Measurements from ENCODE around the gene CCDC74B. TPM values are rescaled to one million over a fixed set of nuclear protein-coding genes. Genes with fewer than 3 reads are reported as not detected.
A peak's percentile ranks its signal among the peaks of the same experiment; 100 is the strongest.
"Not testable (repeated sequence)": the region's sequence is repeated elsewhere in the genome, so short reads cannot be mapped to it uniquely, and the experiment has no call there.

Gene CCDC74B
- total RNA-seq, 2 experiments from 2014 or later, result 3.2 to 3.3 TPM

DNA sequence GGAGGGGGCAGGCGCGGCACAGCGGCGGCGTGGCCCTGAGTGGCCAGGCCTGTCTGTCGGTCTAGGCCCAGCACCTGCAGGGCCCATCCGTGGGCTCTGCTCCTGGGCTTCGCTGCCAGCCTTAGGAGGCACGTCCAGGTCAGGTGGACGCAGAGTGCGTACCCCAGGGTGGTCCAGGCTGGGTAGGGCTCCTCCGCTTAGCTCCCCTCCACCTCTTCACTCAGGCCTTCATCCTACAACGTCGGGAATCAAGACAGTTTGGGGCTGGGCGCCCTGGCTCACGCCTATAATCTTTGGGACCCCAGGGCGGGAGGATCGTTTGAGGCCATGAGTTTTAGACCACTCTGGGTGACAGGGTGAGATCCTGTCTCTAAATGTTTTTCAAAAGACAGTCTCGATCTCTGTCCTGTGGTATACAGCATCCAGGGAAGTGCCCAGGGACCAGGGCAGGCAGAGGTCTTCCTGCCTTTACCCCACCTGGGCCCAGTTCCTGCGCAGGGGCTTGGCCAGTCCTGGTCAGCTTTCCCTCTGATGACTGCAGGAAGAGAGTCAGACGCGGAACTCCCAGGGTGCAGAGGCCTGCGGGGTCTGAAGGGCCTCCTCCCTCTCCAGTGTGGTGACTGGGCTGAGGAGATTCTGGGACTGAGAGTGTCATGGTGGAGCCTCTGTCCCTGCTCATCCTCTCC is 38.1 kb upstream of the CCDC74B start:
- H3K9me3 Mint-ChIP-seq, H3K27me3 Mint-ChIP-seq, DNase-seq, POLR2A ChIA-PET: not testable (repeated sequence)
- Mint-ChIP-seq H3K27ac (peak overlapping the region; percentile 67), H3K4me3 (peak overlapping the region; percentile 79), H3K36me3 (peaks cover 12% of the 10 kb centered on the region), H3K4me1 (ENCODE audit: low read depth) (peaks cover 19% of the 10 kb centered on the region)
- CTCF ChIA-PET, result interaction anchor here (0.6 to 3.2 kb wide), 5 partner anchors 151 to 615 kb away, joined by 3 to 26 read pairs (median 3); partner anchors contain the start of gene IMP4
- intact Hi-C loops (cut with micrococcal nuclease), result loop anchor here (1.0 to 5.0 kb wide), 7 partner anchors 36 to 909 kb away; partner anchors contain the start of genes CCDC74B, FAM168B, GPR148 and IMP4

DNA sequence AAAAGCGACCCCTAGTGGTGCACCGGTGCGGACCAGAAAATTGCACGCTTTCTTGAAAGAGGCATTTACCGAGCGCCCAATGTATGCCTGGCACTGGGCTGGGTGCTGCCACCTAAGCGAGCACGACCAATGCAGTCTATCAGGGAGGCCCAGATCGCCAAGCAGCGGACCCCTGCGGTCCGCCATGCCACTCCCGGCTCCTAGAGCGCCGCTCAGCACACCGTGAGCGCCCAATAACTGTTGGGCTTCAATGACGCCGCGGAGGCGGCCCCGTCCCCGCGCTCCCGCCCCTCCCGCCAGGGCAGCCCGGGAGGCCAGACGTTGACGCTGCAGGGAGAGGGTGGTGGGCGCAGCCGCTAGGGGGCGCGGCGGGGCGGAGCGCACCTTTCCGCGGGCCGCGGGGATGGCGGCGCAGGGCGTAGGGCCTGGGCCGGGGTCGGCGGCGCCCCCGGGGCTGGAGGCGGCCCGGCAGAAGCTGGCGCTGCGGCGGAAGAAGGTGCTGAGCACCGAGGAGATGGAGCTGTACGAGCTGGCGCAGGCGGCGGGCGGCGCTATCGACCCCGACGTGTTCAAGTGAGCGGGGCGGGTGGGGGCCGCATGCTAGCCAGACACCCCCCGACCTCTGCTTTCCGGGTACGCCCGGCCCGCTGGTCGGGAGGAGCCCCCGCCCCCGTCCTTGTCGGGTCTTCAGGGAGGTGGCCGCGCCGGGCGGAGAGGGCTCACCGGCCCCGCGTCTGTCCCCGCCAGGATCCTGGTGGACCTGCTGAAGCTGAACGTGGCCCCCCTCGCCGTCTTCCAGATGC is 37.2 kb upstream of the CCDC74B start, which contains the start of gene MZT2B:
MZT2B (plus strand) TSS at position 383 of the 803 bp plus-strand sequence; CDS start at position 404, 21 bp downstream.
- DNase-seq, result peak; percentile 93
- H3K9me3 Mint-ChIP-seq, H3K27me3 Mint-ChIP-seq: not testable (repeated sequence)
- ChIA-PET CTCF (interaction anchor here (0.6 to 3.2 kb wide), 9 partner anchors 149 to 1347 kb away, joined by 3 to 26 read pairs (median 3); partner anchors contain the start of gene IMP4), POLR2A (interaction anchor here (1.0 to 1.8 kb wide), 3 partner anchors 155 to 189 kb away, joined by 3 to 20 read pairs (median 3); partner anchors contain the start of gene IMP4)
- Mint-ChIP-seq H3K4me3 (peak within 1 kb of the TSS; percentile 92), H3K36me3 (peaks cover 12% of the 10 kb centered on the region), H3K27ac (peak within 1 kb of the TSS; percentile 94), H3K4me1 (ENCODE audit: low read depth) (peaks cover 23% of the 10 kb centered on the region)
- intact Hi-C loops (cut with micrococcal nuclease), result loop anchor here (1.0 to 5.0 kb wide), 7 partner anchors 35 to 910 kb away; partner anchors contain the start of genes CCDC74B, FAM168B, GPR148 and IMP4

DNA sequence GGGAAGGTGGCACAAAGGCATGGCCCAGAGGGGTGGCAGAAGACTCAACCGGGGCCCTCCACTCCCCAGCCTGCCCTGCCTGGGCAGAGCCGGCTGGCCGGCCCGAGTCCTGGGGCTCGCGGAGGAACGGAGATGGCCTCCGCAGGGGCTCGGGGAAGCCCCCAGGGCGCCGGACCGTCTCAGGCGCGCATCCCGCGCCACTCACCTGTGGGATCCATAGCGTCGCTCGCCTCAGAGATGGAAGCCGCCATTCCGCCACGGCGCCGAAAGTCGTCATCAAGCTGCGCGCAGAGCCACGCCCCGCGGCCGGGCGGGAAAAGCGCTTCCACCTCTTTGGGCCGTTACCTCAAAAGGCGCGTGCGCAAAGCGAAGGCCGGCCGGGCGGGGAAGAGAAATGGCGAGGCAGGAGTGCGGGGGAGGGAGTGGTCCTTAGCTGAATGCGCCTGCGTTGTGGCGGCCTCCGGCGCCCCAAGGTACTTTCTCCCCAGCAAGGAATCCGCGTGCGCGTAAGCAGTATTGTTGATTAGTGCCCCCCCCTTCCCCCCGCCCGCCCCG is 36.5 kb upstream of the CCDC74B start, which contains the start of gene SMPD4:
SMPD4 (minus strand) TSS at position 278 of the 555 bp plus-strand sequence. CDS start 5,010 bp downstream, outside the sequence.
- ChIA-PET CTCF (interaction anchor here (0.6 to 3.2 kb wide), 9 partner anchors 11 to 1347 kb away, joined by 3 to 26 read pairs (median 3); partner anchors contain the start of gene IMP4), POLR2A (interaction anchor here (0.8 to 1.8 kb wide), 4 partner anchors 11 to 189 kb away, joined by 3 to 20 read pairs (median 3); partner anchors contain the start of gene IMP4)
- intact Hi-C loops (cut with micrococcal nuclease), result loop anchor here (5.0 kb wide), 3 partner anchors 34 to 911 kb away; partner anchors contain the start of genes CCDC74B, FAM168B and GPR148
- Mint-ChIP-seq H3K36me3 (peaks cover 10% of the 10 kb centered on the region), H3K9me3 (no peaks in the 10 kb centered on the region), H3K4me3 (peak within 1 kb of the TSS; percentile 92), H3K4me1 (ENCODE audit: low read depth) (peaks cover 23% of the 10 kb centered on the region), H3K27me3 (no peaks in the 10 kb centered on the region), H3K27ac (peak within 1 kb of the TSS; percentile 94)
- peak; percentile 98 for DNase-seq

DNA sequence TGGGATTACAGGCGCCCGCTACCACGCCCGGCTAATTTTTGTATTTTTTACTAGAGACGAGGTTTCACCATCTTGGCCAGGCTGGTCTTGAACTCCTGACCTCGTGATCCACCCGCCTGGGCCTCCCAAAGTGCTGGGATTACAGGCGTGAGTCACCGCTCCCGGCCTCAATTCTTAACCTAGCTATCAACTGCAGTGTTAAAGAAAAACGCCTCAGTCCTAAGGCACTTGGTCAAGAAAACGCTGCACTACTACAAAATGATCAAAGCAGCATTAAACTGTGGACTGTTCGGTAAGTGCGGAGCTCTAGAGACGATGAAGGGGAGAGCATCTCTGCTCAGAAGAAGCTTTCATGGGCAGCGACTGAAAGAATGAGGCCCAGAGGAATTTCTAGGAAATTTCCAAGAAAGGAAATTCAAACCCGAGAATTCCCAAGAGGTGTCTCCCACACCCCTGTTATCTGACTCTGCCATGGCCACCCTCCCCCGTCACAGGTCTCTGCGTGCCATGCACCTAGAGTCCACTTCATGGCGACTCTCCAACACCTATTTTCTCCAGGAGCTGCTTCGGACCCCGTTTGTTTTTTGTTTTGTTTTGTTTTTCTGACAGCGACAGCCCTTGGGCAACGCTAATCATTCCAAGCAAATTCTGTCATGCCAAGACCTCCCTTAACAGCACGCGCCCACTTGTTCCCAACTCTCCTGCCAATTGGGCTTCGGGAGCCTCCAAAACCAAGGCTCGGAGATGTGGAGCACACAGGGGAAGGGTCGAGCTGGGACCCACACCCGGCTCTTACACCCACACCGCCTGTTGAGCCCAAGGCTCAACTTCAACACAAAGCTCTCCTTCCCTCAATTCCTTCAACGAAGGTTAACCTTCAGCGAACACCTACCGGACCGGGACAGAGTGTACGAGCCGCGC is 35.8 kb upstream of the CCDC74B start:
- not testable (repeated sequence) for DNase-seq, H3K27me3 Mint-ChIP-seq, H3K36me3 Mint-ChIP-seq, H3K9me3 Mint-ChIP-seq
- H3K4me3 Mint-ChIP-seq, result peak overlapping the region; percentile 92
- CTCF ChIA-PET, result interaction anchor here (0.6 to 3.2 kb wide), 10 partner anchors 10 to 644 kb away, joined by 3 to 26 read pairs (median 3); partner anchors contain the start of gene IMP4
- peak overlapping the region; percentile 94 for H3K27ac Mint-ChIP-seq
- peaks cover 21% of the 10 kb centered on the region for H3K4me1 Mint-ChIP-seq (ENCODE audit: low read depth)
- POLR2A ChIA-PET, result interaction anchor here (0.8 to 1.8 kb wide), 4 partner anchors 10 to 190 kb away, joined by 3 to 20 read pairs (median 3); partner anchors contain the start of gene IMP4
- intact Hi-C loops (cut with micrococcal nuclease), result loop anchor here (5.0 kb wide), 3 partner anchors 33 to 912 kb away; partner anchors contain the start of genes CCDC74B, FAM168B and GPR148

DNA sequence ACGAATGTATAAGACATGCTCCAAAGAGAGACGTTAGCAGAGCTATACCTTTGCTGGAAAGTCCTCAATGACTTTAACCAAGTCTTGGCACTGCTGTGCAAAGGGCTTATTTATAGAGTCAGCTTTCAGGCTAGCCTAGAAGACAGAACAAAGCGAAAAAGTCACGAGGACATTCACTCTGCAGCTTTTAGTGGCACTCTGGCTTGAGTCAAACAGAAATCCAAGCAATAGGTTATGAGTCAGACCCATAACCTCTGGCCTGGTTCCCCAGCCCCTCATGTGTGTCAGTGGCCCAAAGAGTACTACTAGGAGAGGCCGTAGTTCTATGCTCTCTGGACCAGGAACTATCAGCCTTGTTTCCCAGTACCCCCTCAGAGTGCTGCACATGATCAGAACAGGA is 30.0 kb upstream of the CCDC74B start:
- H3K27ac Mint-ChIP-seq; H3K9me3 Mint-ChIP-seq; DNase-seq; H3K4me3 Mint-ChIP-seq; CTCF ChIA-PET; intact Hi-C loops (cut with micrococcal nuclease); H3K27me3 Mint-ChIP-seq: not testable (repeated sequence)
- H3K4me1 Mint-ChIP-seq (ENCODE audit: low read depth), result peaks cover 10% of the 10 kb centered on the region
- H3K36me3 Mint-ChIP-seq, result peaks cover 28% of the 10 kb centered on the region
- POLR2A ChIA-PET, result interaction anchor here (1.1 kb wide), 1 partner anchor 168 kb away, joined by 3 read pairs; the partner anchor contains the start of gene IMP4

DNA sequence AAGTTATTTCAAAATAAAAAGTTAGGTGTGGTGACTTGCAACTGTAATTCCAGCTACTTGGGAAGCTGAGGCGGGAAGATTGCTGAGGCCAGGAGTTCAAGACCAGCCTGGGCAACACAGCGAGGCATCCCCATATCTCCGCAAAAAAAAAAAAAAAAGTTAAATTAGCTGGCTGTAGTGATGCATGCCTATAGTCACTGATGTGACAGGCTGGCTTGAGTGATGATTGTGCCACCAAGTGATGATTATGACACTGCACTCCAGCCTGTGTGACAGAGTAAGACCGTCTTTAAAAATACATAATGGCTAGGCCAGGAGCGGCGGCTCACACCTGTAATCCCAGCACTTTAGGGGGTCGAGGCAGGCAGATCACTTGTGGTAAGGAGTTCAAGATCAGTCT is 25.0 kb upstream of the CCDC74B start:
- H3K27ac Mint-ChIP-seq, result no peak overlapping the region
- ChIA-PET POLR2A (interaction anchor here (1.4 kb wide), 1 partner anchor 11 kb away, joined by 3 read pairs; no protein-coding TSS in a partner anchor), CTCF (interaction anchor here (0.6 kb wide), 1 partner anchor 11 kb away, joined by 3 read pairs; no protein-coding TSS in a partner anchor)
- no peaks in the 10 kb centered on the region for H3K9me3 Mint-ChIP-seq
- DNase-seq, result no peak
- peaks cover 2% of the 10 kb centered on the region for H3K4me1 Mint-ChIP-seq (ENCODE audit: low read depth)
- intact Hi-C loops (cut with micrococcal nuclease), result no loop called here
- H3K4me3 Mint-ChIP-seq, result no peak overlapping the region
- H3K27me3 Mint-ChIP-seq, result no peaks in the 10 kb centered on the region
- peaks cover 43% of the 10 kb centered on the region for H3K36me3 Mint-ChIP-seq

DNA sequence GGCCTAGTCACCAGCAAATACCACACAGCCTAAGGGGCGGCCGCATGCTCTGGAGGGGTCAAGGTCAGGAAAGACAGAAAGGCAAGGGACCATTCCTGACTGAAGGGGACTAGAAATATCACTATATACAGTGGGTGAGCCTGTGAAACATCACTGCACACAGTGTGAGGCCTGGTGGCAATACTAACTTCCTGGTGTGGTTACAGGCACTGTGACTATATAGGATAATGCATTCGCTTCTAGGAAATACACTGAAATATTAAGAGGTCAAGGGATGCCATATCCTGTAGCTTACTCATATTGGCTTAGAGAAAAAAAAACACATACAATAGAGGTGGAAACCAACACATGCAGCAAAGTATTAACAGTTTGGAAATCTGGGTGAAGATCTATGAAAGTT is 24.3 kb upstream of the CCDC74B start:
- H3K27me3 Mint-ChIP-seq; H3K4me1 Mint-ChIP-seq (ENCODE audit: low read depth); H3K4me3 Mint-ChIP-seq; POLR2A ChIA-PET; intact Hi-C loops (cut with micrococcal nuclease); H3K9me3 Mint-ChIP-seq; DNase-seq; H3K27ac Mint-ChIP-seq; CTCF ChIA-PET: not testable (repeated sequence)
- peaks cover 47% of the 10 kb centered on the region for H3K36me3 Mint-ChIP-seq

DNA sequence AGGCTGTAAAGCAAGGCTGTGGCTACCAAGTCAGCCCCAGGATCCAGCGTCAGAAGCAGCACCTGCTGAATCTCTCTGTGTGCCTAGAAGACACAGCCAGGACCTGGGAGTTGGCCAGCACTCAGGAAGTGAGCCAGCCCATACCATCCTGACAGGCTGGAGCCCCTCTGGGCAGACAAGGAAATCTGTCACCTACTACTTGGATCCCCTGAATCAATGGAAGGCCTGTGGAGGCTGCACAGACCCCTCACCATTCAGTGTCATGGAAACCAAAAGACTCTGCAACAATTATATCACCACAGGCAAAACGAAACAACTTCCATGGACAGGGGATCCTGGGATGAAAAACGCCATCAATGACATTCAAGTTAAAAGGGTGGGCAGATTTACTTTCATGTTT is 21.7 kb upstream of the CCDC74B start:
- H3K27me3 Mint-ChIP-seq; H3K27ac Mint-ChIP-seq; POLR2A ChIA-PET; intact Hi-C loops (cut with micrococcal nuclease); CTCF ChIA-PET; H3K4me3 Mint-ChIP-seq; DNase-seq; H3K9me3 Mint-ChIP-seq; H3K4me1 Mint-ChIP-seq (ENCODE audit: low read depth): not testable (repeated sequence)
- H3K36me3 Mint-ChIP-seq, result peaks cover 46% of the 10 kb centered on the region

DNA sequence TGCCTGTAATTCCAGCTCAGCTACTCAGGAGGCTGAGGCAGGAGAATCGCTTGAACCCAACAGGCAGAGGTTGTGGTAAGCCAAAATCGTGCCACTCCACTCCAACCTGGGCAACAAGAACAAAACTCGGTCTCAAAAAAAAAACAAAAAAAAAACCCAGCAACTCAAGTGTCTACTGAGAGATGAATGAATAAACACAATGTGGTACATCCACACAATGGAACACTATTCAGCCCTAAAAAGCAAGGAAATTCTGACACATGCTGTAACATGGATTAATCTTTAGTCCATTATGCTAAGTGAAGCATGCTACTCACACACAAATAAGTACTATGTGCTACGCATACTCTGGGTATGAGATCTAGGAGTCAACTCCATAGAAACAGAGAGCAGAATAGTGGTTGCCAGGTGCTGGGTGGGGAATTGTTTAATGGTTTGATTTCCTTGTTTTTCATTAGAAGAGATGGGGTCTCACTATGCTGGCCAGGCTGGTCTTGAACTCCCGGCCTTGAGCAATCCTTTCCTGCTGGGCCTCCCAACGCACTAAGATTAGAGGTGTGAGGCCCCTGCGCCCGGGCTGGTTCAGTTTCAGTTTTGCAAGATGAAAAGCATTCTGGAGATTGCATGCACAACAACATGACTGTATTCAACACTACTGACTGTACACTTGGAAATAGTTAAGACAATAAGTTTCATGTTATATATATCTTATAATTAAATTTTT is 20.5 kb upstream of the CCDC74B start:
- no peaks in the 10 kb centered on the region for H3K9me3 Mint-ChIP-seq
- no peak overlapping the region for H3K4me3 Mint-ChIP-seq
- intact Hi-C loops (cut with micrococcal nuclease), result no loop called here
- POLR2A ChIA-PET, result no interaction called here
- no peaks in the 10 kb centered on the region for H3K27me3 Mint-ChIP-seq
- peaks cover 42% of the 10 kb centered on the region for H3K36me3 Mint-ChIP-seq
- DNase-seq, result no peak
- H3K27ac Mint-ChIP-seq, result no peak overlapping the region
- H3K4me1 Mint-ChIP-seq (ENCODE audit: low read depth), result peaks cover 2% of the 10 kb centered on the region
- CTCF ChIA-PET, result no interaction called here

DNA sequence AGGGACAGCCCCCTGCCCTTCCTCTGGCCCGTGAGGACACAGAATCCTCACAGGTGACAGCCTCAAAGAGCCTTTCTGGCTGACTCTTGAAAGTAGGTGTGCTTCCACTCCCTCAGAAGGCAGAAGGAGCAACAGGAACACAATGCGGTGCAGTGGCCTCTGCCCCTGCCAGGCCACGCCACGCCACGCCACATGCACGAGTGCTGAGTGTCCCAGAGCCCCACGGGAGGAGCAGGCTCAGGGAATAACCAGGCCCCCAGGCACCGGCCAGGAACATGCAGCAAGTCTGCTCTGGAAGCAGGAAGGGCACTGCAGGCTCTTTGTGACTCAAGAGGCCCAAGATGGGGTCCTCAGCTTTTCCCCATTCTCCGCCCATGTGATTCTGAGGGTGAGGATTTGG is 18.1 kb upstream of the CCDC74B start:
- no peaks in the 10 kb centered on the region for H3K9me3 Mint-ChIP-seq
- ChIA-PET CTCF (no interaction called here), POLR2A (no interaction called here)
- no peaks in the 10 kb centered on the region for H3K27me3 Mint-ChIP-seq
- no peak for DNase-seq
- H3K4me3 Mint-ChIP-seq, result no peak overlapping the region
- no peak overlapping the region for H3K27ac Mint-ChIP-seq
- peaks cover 32% of the 10 kb centered on the region for H3K36me3 Mint-ChIP-seq
- intact Hi-C loops (cut with micrococcal nuclease), result no loop called here
- no peaks in the 10 kb centered on the region for H3K4me1 Mint-ChIP-seq (ENCODE audit: low read depth)
